Heart right ventricle (tissue), 16 donors: ENCODE data around the gene SRMS. TPM values are rescaled to one million over a fixed set of nuclear protein-coding genes. Genes with fewer than 3 reads are reported as not detected.

Experiments
- ATAC-seq, 8 donors: fragments of 200-7000 bp; cut with Tn5 transposase; one replicate each; pipeline ENCODE4 v1.9.1; 2020; ENCODE audit warnings: mild to moderate bottlenecking in 8 of 8, moderate library complexity in 8 of 8, moderate number of reproducible peaks in 1 of 8
- DNase-seq, 2 donors: peaks; one replicate each; pipeline ENCODE4 v3.0.0-alpha.2; 2020
- H3K27ac ChIP-seq, 10 donors: fragments of 200-600 bp; sonication (generic) in 2 of 10; one replicate each; pipeline versions ENCODE4 v1.5.0 to v1.8.0; 2020 to 2022; ENCODE audit warnings: mild to moderate bottlenecking in 3 of 10
- H3K27me3 ChIP-seq, 7 donors: fragments of 200-600 bp; one replicate each; pipeline ENCODE4 v1.8.0; 2021 to 2022; ENCODE audit warnings: mild to moderate bottlenecking in 2 of 7
- H3K36me3 ChIP-seq, 9 donors: fragments of 200-600 bp; sonication (generic) in 1 of 9; one replicate each; pipeline versions ENCODE4 v1.5.0 to v1.8.0; 2020 to 2022; ENCODE audit warnings: mild to moderate bottlenecking in 2 of 9
- H3K4me1 ChIP-seq, 9 donors: fragments of 200-600 bp; sonication (generic) in 1 of 9; one replicate each; pipeline versions ENCODE4 v1.5.0 to v1.8.0; 2020 to 2022; ENCODE audit warnings: mild to moderate bottlenecking in 4 of 9
- H3K4me3 ChIP-seq, 10 donors: fragments of 200-600 bp; sonication (generic) in 2 of 10; one replicate each; pipeline versions ENCODE4 v1.5.0 to v1.8.0; 2020 to 2022; ENCODE audit warnings: mild to moderate bottlenecking in 7 of 10, moderate library complexity in 2 of 10
- H3K9me3 ChIP-seq, 11 donors: fragments of 200-600 bp in 10 of 11; sonication (generic) in 2 of 11; one replicate each; pipeline versions ENCODE4 v1.5.0 to v1.8.0; 2013 to 2022; ENCODE audit warnings: mild to moderate bottlenecking in 2 of 11, control low read depth in 1 of 11, moderate library complexity in 1 of 11
- CTCF ChIP-seq, 9 donors: fragments of 200-600 bp; sonication (generic) in 2 of 9; IDR thresholded peaks; one replicate each; pipeline versions ENCODE4 v1.5.0 to v1.8.0; 2021 to 2022; ENCODE audit warnings: antibody characterized with exemption in 9 of 9, mild to moderate bottlenecking in 5 of 9, moderate library complexity in 1 of 9
- WGBS, 2 donors: extraction: QIAGEN DNeasy Blood & Tissue Kit; methylation state at CpG; one replicate each; pipeline ENCODE4 v1.1.7; 2013; ENCODE audit warnings: inconsistent platforms in 1 of 2; 5-methylcytosine and 5-hydroxymethylcytosine counted together
- intact Hi-C, 10 donors: fragments of 100-400 bp; cut with DNase I; formaldehyde crosslinking; loops; one replicate each; pipeline versions ENCODE4 v1.11.1 to v1.14.2; 2022
- polyA plus RNA-seq, 2 donors: library from polyadenylated mRNA; stranded (reverse); fragments of 200-250 nt; gene quantifications; one replicate each; pipeline ENCODE4 v1.2.3, GENCODE V29; 2013
- total RNA-seq, 10 donors: library from RNA; stranded (reverse); fragmentation: NEBNext Ultra II Directional in 3 of 10; extraction: Animal tissue kit (Norgen Biotek cat#: 25700) in 3 of 10; gene quantifications; one replicate each; pipeline versions ENCODE4 v1.2.1 to v1.2.4, GENCODE V29; 2021 to 2023
- donor health status: Arrhythmogenic right ventricular cardiomyopathy.
- donor health status: ischemic (EF 13 %, LVEDD 7.1; RV severe dilation, severe dysfunction).
- donor health status: healthy with polysubstance abuse.
- donor health status: DM: no; HTN: yes; CAD: no.
- donor health status: DM: no; HTN: no; CAD: no.
- donor health status: ischemic (EF 25% LVEDD 6.9; RV normal size, moderate dysfunction).
- donor health status: ischemic (EF 25% LVEDD 5.7; RV mildly dilated, moderate dysfunction).
- donor health status: healthy.
- donor health status: DM: yes; HTN: yes; CAD: no.
- donor health status: Ischemic cardiomyopathy.
- donor health status: ischemic (EF 35%, LVEDD 5.7; RV mildly dilated, moderate dysfunction).
- donor health status: nonischemic (EF 11% LVEDD 7.7; RV severe dilation, severe dysfunction).
- donor health status: DM: yes; HTN: yes; CAD: no.
- donor health status: PGD.
- donor health status: ischemic (EF 29% LVEDD 5.4; RV normal size, mild dysfunction).
- donor health status: nonischemic (EF 23%, LVEDD 6.1; RV moderate dilation, normal function).

Gene SRMS
- total and polyA plus RNA-seq, 12 donors, result not detected

- WGBS, 2 donors, result 92% methylated on average over 38 of the region's 38 CpGs
- ATAC-seq (no peak), DNase-seq (no peak)
- H3K27ac ChIP-seq, result no peak overlapping the region
- H3K4me1 ChIP-seq, result peaks cover 0 to 9% (median 0%) of the 10 kb centered on the region in 9 donors
- no peaks in the 10 kb centered on the region for H3K9me3 ChIP-seq
- intact Hi-C loops, result no loop called here
- H3K4me3 ChIP-seq, result no peak overlapping the region
- H3K27me3 ChIP-seq, result no peaks in the 10 kb centered on the region
- TF ChIP-seq CTCF (IDR thresholded peaks at IDR 0.05), result no peak
- peaks cover 0 to 73% (median 36%) of the 10 kb centered on the region in 9 donors for H3K36me3 ChIP-seq
Observed at GRCh38 chr20:63589261-63590217, 42.0 kb upstream of the SRMS start.

- peaks cover 0 to 9% (median 0%) of the 10 kb centered on the region in 9 donors for H3K4me1 ChIP-seq
- whole genome bisulfite sequencing, 2 donors, result 76 to 83% methylated on average over 11 of the region's 11 CpGs
- H3K36me3 ChIP-seq, result peaks cover 0 to 65% (median 36%) of the 10 kb centered on the region in 9 donors
- intact Hi-C loops, result no loop called here
- DNase-seq (no peak), ATAC-seq (no peak)
- no peak for TF ChIP-seq CTCF (IDR thresholded peaks at IDR 0.05)
- no peaks in the 10 kb centered on the region for H3K9me3 ChIP-seq
- H3K27ac ChIP-seq, result no peak overlapping the region
- no peak overlapping the region for H3K4me3 ChIP-seq
- no peaks in the 10 kb centered on the region for H3K27me3 ChIP-seq
Observed at GRCh38 chr20:63588641-63589041, 41.1 kb upstream of the SRMS start.

GRCh38 chr20:63587776-63588591 lies 40.4 kb upstream of the SRMS start:
- TF ChIP-seq CTCF (IDR thresholded peaks at IDR 0.05), result no peak
- Histone ChIP-seq H3K27me3 (no peaks in the 10 kb centered on the region), H3K27ac (peak overlapping the region in 3 of 10 donors; percentile 4 to 26 (median 4)), H3K4me3 (no peak overlapping the region), H3K4me1 (peaks cover 0 to 9% (median 0%) of the 10 kb centered on the region in 9 donors), H3K9me3 (no peaks in the 10 kb centered on the region), H3K36me3 (peaks cover 0 to 58% (median 36%) of the 10 kb centered on the region in 9 donors)
- no peak for DNase-seq
- intact Hi-C loops, result no loop called here
- ATAC-seq, result peak in 3 of 8 donors; percentile 18 to 35 (median 27)
- 68 to 75% methylated on average over 19 of the region's 19 CpGs for WGBS, 2 donors

- Histone ChIP-seq H3K27me3 (no peaks in the 10 kb centered on the region), H3K4me3 (no peak overlapping the region), H3K27ac (no peak overlapping the region), H3K4me1 (peaks cover 0 to 9% (median 0%) of the 10 kb centered on the region in 9 donors), H3K9me3 (no peaks in the 10 kb centered on the region), H3K36me3 (peaks cover 0 to 51% (median 29%) of the 10 kb centered on the region in 9 donors)
- intact Hi-C loops, result no loop called here
- 93 to 95% methylated on average over 12 of the region's 12 CpGs for WGBS, 2 donors
- TF ChIP-seq CTCF (IDR thresholded peaks at IDR 0.05), result no peak
- DNase-seq (no peak), ATAC-seq (no peak)
Observed at GRCh38 chr20:63587256-63587655, 39.7 kb upstream of the SRMS start.
